Activated naive CD4-positive, alpha-beta T cell treated with anti-CD3 and anti-CD28 coated beads, Interleukin-2, amount 50 U/mL, for 72 hours (primary cell): ENCODE measurements around the gene CHST11. TPM values are rescaled to one million over a fixed set of nuclear protein-coding genes. Genes with fewer than 3 reads are reported as not detected.

Source experiments
- ATAC-seq, 2 donors: fragments of 150-1000 bp; cut with Tn5 transposase; 2 replicates each; pipeline ENCODE4 v1.10.0; 2021; ENCODE audit warnings: mild to moderate bottlenecking in 2 of 2, moderate library complexity in 2 of 2
- DNase-seq, 2 donors: peaks; one replicate each; pipeline ENCODE4 v3.0.0; 2021 to 2022; ENCODE audit warnings: low spot score in 2 of 2
- H3K27ac Mint-ChIP-seq, 2 donors: one replicate each; pipeline ENCODE4 v1.8.0; 2022; ENCODE audit warnings: mild to moderate bottlenecking in 2 of 2, mixed read lengths in 2 of 2
- H3K36me3 Mint-ChIP-seq, 2 donors: one replicate each; pipeline ENCODE4 v1.8.0; 2022; ENCODE audit warnings: mixed read lengths in 2 of 2
- H3K9me3 Mint-ChIP-seq, 2 donors: one replicate each; pipeline ENCODE4 v1.8.0; 2022; ENCODE audit warnings: mixed read lengths in 2 of 2
- total RNA-seq, 2 donors: library from RNA; stranded (reverse); gene quantifications; one replicate each; pipeline ENCODE4 v1.2.3, GENCODE V29; 2022

The CHST11 gene
- total RNA-seq, 2 donors from 2014 or later: 20.0 to 40.0 TPM

DNA sequence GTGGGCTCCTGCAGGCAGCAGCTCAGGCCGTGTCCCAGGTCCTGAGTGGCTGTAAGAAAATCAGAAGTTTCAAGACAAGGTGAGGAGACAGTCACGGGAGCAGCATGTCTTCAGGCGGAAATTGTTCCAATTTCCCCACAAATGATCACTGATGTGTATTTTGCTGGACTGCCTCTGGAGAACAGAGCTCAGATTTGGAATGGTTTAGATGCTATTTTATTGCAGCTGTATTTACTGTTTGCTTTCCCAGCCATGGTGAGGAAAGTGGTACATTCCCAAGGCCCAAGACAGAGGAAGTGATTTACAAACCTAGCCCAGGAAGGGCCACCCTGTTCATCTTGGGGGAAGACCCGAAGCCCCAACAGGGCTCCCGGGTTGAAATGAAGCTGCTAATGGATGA lies 195.6 kb downstream of the CHST11 start:
- ATAC-seq: no peak
- peak overlapping the region in 1 of 2 donors; percentile 61 for H3K27ac Mint-ChIP-seq
- no peak for DNase-seq
- no peaks in the 10 kb centered on the region for H3K9me3 Mint-ChIP-seq
- peaks cover 0 to 5% of the 10 kb centered on the region in 2 donors for H3K36me3 Mint-ChIP-seq

DNA sequence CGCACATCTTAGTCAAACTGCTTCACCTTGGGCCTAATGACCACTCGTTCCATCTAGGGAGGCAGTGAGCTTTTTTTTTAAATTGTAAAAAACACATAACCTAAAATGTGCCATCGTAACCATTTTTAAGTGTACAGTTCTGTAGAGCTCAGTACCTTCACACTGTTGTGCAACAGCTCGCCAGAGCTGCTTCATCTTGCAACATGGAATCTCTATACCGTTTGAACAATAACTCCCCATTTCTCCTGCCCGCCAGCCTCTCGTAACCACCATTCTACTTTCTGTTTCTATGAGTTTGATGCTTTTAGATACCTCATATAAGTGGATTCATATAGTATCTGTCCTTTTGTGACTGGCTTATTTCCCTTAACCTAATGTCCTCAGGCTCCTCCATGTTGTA lies 196.2 kb downstream of the CHST11 start:
- peaks cover 0 to under 1% of the 10 kb centered on the region in 2 donors for H3K36me3 Mint-ChIP-seq
- no peak for ATAC-seq
- DNase-seq: no peak
- no peaks in the 10 kb centered on the region for H3K9me3 Mint-ChIP-seq
- H3K27ac Mint-ChIP-seq: peak overlapping the region in 1 of 2 donors; percentile 59

DNA sequence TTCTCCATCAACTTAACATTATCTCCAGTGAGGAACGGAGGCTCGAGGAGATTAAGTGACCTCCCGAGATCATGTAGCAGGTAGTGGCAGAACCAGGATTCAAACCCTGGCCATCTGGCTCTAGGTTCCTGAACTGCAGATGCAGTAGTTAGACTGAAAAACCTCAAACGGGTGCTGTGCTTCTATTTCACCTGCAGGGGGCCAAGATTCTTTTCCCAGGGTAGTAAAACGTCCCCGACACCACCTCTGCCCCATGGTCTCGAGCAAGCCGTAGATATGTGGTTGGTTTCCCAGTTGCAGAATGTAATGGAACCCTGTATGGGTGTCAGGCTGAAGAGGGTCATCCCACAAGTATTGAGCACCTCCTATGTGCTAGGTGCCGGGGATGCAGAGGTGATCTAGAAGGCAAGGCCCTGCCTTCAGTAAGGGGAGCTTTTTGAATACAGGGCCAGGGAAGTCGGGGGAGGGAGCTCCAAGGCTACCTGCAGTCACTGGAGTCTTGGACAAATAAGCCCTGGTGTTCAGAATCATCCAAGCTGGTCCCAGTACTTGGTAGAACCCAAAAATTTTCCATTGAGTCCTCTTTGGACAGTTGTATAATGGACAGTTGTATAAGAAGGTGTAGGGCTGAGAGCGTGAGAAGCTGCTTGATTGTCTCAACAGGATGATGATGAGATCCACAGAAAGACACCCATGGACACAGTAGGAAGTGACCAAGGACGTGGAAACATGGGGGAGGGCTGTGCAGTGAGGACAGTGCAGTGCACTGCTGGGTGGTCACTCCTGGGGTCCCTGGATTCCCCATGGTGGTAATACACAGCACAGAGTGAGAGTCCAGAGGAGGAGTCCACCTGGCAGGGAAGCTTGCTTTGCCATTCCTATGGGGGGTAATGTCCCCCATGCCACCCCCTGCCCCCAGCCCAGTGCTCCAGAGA lies 197.2 kb downstream of the CHST11 start:
- DNase-seq (peak in 1 of 2 donors; percentile 27), ATAC-seq (peak in 1 of 2 donors; percentile 46)
- peak overlapping the region; percentile 35 to 57 for H3K27ac Mint-ChIP-seq
- no peaks in the 10 kb centered on the region for H3K36me3 Mint-ChIP-seq
- H3K9me3 Mint-ChIP-seq: no peaks in the 10 kb centered on the region

DNA sequence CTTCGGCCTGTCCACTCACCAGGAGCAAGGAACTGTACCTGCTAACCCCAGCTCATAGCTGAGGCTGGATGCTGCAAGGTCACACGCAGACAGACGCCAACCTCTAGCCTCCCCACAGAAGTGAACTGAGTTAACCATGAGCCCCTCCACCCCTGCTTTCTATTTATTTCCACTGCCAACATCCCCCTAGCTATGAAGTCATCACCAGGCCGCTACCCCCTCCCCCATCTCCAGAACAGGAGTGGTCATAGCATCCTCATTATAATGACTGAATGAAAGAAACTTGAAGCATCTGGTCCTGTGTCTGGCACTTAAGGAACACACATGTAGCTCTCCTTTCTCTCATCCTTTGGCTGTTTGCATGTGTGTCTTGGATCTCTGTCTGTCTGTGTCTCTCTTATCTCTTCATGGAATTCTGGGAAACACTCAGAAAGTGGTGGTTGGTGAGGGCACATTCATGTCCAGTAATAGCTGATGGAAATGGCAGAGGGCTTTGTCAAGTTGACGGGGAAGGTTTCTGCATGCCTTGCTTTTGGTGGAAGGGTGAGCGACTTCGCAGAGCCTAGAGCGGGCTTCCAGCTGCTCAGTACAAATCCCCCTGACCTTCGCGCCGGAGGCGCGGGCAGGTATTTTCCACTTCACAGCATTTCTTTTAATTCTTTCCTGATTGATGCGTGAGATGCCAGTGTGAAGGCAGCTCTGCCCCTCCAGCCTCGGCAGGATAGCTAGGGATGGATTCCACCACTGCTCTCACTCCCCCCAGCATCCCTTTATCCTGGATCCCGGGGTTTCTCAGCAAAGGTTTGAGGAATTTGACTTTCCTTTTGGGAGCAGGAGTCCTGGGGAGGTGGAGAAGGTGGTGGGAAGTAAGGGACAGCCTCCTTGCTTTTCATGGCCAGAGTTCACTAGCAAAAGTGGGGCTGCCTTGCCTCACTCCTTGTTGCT lies 198.2 kb downstream of the CHST11 start:
- Mint-ChIP-seq H3K27ac (peak overlapping the region in 1 of 2 donors; percentile 82), H3K9me3 (no peaks in the 10 kb centered on the region), H3K36me3 (no peaks in the 10 kb centered on the region)
- DNase-seq: no peak
- ATAC-seq: no peak

GRCh38 chr12:104656383-104656782 lies 199.6 kb downstream of the CHST11 start:
- Mint-ChIP-seq H3K36me3 (no peaks in the 10 kb centered on the region), H3K9me3 (no peaks in the 10 kb centered on the region), H3K27ac (no peak overlapping the region)
- ATAC-seq (no peak), DNase-seq (no peak)

GRCh38 chr12:104656921-104657320 lies 200.2 kb downstream of the CHST11 start:
- ATAC-seq (no peak), DNase-seq (no peak)
- H3K9me3 Mint-ChIP-seq: no peaks in the 10 kb centered on the region
- no peaks in the 10 kb centered on the region for H3K36me3 Mint-ChIP-seq
- H3K27ac Mint-ChIP-seq: no peak overlapping the region

- no peak overlapping the region for H3K27ac Mint-ChIP-seq
These were observed 201.2 kb downstream of the CHST11 start for GRCh38 chr12:104657726-104658484.

DNA sequence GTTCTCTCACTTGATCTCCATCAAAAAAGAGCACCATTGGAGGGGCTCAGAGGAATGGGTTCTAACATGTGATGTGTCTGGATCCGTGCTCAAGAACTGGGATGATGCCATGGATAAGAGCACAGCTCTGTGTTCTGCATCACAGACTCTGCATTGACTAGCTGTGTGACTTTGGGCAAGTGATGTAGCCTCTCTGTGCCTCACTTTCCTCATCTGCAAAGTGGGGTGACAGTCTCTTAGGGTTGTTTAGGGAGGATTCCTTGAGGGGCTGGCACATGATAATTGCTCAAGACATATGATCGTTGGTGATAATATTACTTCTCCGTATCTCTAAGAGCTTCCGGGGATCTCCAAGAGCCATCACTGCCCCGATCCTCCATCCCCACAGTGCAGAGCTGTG lies 202.3 kb downstream of the CHST11 start:
- Mint-ChIP-seq H3K9me3 (no peaks in the 10 kb centered on the region), H3K27ac (peak overlapping the region in 1 of 2 donors; percentile 29), H3K36me3 (no peaks in the 10 kb centered on the region)
- ATAC-seq (no peak), DNase-seq (no peak)

More at GRCh38 chr12:104657726-104658484, 201.2 kb downstream of the CHST11 start:
- no peaks in the 10 kb centered on the region for H3K9me3 Mint-ChIP-seq
- no peaks in the 10 kb centered on the region for H3K36me3 Mint-ChIP-seq
- DNase-seq (no peak), ATAC-seq (peak in 1 of 2 donors; percentile 33)

- Mint-ChIP-seq H3K36me3 (peaks cover 0 to 4% of the 10 kb centered on the region in 2 donors), H3K27ac (no peak overlapping the region), H3K9me3 (no peaks in the 10 kb centered on the region)
- DNase-seq (no peak), ATAC-seq (no peak)
These were observed 205.5 kb downstream of the CHST11 start for GRCh38 chr12:104662203-104662602.

DNA sequence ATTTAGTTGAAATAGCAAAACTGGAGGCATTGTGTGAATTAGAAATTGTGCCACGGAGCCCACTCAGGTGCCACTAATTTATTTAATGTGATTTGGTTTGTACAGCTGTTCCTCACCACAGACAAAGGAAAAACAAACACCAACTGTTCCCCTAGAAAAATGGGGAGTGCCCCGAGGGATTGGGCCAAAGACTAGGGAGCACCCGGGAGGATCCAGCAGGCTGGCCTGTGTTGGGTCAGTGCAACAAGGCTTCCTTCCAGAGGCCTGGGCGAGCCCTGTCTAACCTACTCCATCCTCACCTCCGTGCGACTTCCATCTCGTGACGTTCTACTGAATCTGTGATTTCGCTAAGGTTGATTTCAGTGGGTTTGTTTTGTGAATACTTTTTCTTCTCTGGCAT lies 206.2 kb downstream of the CHST11 start:
- peaks cover 0 to 4% of the 10 kb centered on the region in 2 donors for H3K36me3 Mint-ChIP-seq
- DNase-seq (no peak), ATAC-seq (no peak)
- H3K9me3 Mint-ChIP-seq: no peaks in the 10 kb centered on the region
- no peak overlapping the region for H3K27ac Mint-ChIP-seq

DNA sequence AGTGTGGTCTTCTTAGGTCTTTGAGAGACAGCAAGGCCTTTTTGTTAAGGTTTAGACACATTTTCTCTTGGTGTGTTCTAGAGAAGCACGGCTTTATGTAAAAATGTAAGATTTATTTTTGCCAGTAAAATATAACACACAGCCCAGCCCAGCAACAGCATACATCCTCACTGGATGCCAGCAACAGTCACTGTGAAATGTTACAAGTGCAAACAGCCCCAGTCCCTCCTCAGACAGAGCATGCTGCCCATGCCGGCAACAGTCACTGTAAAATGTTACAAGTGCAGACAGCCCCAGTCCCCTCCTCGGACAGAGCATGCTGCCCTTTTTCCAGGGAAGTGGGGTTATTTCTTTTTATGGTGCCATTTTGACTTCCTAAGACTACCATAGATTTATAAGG lies 207.6 kb downstream of the CHST11 start:
- H3K9me3 Mint-ChIP-seq: no peaks in the 10 kb centered on the region
- ATAC-seq (no peak), DNase-seq (no peak)
- no peak overlapping the region for H3K27ac Mint-ChIP-seq
- peaks cover 0 to 4% of the 10 kb centered on the region in 2 donors for H3K36me3 Mint-ChIP-seq

- H3K9me3 Mint-ChIP-seq: no peaks in the 10 kb centered on the region
- ATAC-seq (peak; percentile 77 to 94), DNase-seq (no peak)
- no peak overlapping the region for H3K27ac Mint-ChIP-seq
- H3K36me3 Mint-ChIP-seq: peaks cover 0 to 4% of the 10 kb centered on the region in 2 donors
These were observed 208.5 kb downstream of the CHST11 start for GRCh38 chr12:104665296-104665695.

GRCh38 chr12:104667139-104667538 lies 210.4 kb downstream of the CHST11 start:
- ATAC-seq: no peak

DNA sequence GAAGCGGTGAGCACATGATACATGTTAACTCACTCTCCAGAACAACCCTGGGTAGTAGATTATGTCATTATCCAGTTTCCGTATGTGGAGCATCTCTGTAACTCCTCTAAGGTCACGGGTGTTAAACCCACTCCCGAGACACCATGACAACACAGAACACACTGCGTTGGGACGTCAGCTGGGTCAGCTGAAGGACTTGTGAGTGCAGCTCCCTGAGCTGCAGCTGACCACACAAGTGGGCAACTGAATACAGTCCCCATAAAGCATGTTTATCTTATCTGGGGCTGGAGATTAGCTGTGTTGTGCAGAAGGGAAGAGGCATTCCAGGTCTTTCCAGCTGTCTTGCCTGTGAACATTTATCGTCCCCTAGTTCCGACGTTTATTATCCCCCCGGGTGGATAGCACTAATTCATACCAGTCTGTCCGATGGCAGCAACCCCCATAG lies 211.5 kb downstream of the CHST11 start:
- ATAC-seq (no peak), DNase-seq (no peak)
- peaks cover 4% of the 10 kb centered on the region in 2 donors for H3K36me3 Mint-ChIP-seq
- peaks cover 0 to 5% of the 10 kb centered on the region in 2 donors for H3K9me3 Mint-ChIP-seq
- H3K27ac Mint-ChIP-seq: no peak overlapping the region

More at GRCh38 chr12:104667139-104667538, 210.4 kb downstream of the CHST11 start:
- H3K9me3 Mint-ChIP-seq: no peaks in the 10 kb centered on the region
- peaks cover 0 to 4% of the 10 kb centered on the region in 2 donors for H3K36me3 Mint-ChIP-seq
- no peak for DNase-seq
- no peak overlapping the region for H3K27ac Mint-ChIP-seq

GRCh38 chr12:104669089-104669721 lies 212.5 kb downstream of the CHST11 start:
- H3K36me3 Mint-ChIP-seq: peaks cover 4 to 10% of the 10 kb centered on the region in 2 donors
- H3K27ac Mint-ChIP-seq: no peak overlapping the region
- DNase-seq: no peak
- H3K9me3 Mint-ChIP-seq: peaks cover 0 to 5% of the 10 kb centered on the region in 2 donors
- ATAC-seq: no peak
